Measurements from ENCODE around the gene FBLIM1.
"Not testable (repeated sequence)": the region's sequence is repeated elsewhere in the genome, so short reads cannot be mapped to it uniquely, and the experiment has no call there.

The FBLIM1 gene

GRCh38 chr1:15770313-15770962 is 11.8 kb downstream of the FBLIM1 start:
- no peak for DNase-seq

- DNase-seq: no peak
Measured at GRCh38 chr1:15771836-15772515, 13.4 kb downstream of the FBLIM1 start.

DNA sequence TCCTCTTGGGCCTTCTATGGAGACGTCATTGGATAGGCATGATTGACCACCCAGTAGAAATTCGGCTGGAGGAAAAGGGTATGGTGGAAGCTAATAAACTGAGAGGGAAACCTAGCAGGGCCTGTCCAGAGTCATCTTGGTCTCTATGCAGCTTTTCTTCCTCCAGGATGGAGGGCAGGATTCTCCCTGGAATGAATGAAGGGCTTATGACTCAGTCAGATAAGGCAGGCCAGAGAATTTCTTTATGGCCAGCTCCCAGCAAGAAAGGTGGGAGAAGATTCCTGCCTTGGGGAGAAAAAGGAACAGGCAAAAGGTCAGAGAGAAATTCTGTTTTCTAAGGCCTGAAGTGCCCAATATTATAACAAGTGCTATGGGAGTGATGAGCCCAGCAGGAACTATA is 17.1 kb downstream of the FBLIM1 start:
- no peak for DNase-seq

- DNase-seq: no peak
Measured at GRCh38 chr1:15777909-15778707, 19.5 kb downstream of the FBLIM1 start.

DNA sequence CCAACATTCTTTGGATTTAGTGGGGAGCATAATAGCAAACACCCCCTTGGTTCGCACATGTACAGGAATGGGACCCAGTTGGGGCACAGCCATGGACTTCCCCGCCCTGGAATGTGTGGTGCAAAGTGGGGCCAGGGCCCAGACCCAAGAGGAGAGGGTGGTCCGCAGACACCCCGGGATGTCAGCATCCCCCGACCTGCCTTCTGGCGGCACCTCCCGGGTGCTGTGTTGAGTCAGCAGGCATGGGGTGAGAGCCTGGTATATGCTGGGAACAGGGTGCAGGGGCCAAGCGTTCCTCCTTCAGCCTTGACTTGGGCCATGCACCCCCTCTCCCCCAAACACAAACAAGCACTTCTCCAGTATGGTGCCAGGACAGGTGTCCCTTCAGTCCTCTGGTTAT is 27.1 kb downstream of the FBLIM1 start:
- DNase-seq: no peak

DNA sequence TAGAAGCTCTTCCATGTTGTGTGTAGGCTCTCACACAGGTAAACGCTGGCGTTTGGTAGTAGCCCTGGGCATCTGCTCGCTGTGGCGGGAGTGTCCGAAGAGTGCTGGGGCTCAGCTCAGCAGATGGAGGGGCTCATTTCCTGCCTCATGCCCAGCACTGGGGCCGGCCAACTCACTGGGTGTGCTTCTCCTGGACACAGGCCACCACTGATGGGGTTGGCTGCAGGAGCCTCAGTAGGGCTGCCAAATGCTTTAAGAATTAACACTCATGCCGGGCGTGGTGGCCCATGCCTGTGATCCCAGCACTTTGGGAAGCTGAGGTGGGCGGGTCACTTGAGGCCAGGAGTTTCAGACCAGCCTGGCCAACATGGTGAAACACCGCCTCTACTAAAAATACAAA is 28.0 kb downstream of the FBLIM1 start:
- DNase-seq: no peak

GRCh38 chr1:15788624-15789301 is 30.2 kb downstream of the FBLIM1 start:
- peak; percentile 27 for DNase-seq

DNA sequence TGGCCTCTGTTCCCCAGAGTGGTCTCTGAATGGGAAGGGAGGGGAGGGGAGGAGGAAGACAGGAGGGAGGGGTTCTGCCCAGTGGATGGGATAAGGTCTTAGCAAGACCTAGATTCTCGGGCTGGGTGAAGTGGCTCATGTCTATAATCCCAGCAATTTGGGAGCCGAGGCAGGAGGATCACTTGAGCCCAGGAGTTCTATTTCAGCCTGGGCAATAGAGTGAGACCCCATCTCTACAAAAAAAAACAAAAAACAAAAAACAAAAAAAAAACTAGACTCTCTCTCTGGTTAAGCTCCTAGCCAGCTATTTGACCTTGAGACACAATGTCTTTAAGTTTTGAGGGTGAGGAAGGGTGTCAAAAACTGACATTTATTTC is 37.5 kb downstream of the FBLIM1 start:
- DNase-seq: no peak

DNA sequence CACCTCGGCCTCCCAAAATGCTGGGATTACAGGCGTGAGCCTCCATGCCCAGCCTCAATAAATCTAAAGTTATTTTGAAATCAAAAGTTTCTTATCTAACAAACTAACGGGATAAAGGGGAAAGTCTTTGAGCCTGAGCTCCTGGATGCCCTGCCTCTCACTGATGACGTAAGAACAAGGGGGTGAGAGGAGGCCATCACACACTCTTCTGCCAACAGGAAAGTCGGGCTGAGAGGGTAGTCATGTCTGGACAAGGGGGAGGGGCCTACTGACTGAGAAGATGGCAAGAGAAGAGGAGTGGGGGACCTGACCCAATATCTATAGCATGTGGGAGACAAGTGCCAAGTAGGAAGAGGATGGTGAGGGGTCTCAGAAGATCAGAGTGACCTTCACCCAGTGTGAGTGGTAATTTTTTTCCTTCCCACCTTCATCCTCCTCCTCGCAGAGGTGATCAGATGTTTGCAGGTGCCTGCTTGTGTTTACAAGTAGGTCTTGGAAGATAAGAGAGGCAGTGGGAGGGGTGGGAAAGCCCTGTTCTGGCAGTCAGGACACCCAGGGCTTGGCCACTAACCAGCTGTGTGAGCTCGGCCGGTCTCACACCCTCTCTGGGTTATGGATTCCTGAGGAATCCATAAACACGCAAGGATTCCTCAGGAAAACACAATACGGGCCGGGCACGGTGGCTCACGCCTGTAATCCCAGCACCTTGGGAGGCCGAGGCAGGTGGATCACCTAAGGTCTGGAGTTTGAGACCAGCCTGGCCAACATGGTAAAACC is 39.2 kb downstream of the FBLIM1 start:
- DNase-seq: no peak

GRCh38 chr1:15799004-15799867 is 40.6 kb downstream of the FBLIM1 start:
- DNase-seq: no peak

DNA sequence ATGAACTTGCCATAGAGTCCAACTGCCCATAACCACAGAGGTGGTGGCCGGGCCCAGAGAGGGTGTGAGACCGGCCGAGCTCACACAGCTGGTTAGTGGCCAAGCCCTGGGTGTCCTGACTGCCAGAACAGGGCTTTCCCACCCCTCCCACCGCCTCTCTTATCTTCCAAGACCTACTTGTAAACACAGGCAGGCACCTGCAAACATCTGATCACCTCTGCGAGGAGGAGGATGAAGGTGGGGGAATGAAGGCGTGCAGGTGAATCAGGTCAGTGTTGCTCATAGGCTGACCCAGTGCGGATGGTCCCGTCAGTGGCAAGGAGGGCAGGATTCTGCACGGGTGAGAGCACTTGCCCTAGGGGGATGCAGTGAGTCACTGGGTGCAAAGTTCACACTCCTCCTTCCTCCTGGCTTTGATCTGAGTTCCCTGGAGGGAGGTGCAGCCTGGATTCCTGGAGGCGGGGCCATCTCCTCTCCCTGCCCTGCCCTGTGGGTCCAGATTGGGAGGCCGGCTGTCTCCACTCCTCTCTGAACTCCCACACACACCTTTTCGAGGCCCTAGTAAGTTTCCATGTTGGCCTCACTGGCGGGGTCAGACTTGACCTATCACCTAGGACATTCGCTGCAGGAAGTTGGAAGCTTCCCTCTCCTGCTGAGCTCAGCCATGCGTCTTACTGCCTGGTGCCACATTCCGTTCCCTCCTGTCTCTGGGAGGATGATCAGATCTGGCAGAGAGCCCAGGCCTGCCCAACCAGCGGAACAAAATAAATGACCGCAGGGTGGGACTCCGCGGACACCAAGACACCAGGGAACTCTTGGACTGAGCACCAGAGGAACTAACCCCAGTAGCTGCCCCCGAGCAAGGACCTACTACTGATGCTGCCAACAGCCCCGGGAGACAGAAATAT is 41.6 kb downstream of the FBLIM1 start:
- DNase-seq: peak; percentile 77

- peak; percentile 71 for DNase-seq
Measured at GRCh38 chr1:15802234-15802965, 43.8 kb downstream of the FBLIM1 start.

GRCh38 chr1:15803380-15803779 is 44.8 kb downstream of the FBLIM1 start:
- DNase-seq: peak; percentile 62

DNA sequence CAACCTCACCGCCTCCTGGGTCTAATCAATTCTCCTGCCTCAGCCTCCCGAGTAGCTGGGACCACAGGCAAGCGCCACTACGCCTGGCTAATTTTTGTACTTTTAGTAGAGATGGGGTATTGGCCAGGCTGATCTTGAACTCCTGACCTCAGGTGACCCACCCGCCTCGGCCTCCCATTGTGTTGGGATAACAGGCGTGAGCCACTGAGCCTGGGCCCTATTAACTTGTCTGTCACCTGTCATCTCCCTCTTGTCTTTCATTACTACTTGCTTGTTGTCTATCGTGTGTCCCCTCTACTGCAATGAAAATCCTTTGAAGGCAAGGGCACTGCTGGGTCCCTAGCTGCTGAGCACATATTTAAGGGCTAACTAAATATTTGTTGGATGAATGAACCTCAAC is 45.5 kb downstream of the FBLIM1 start:
- no peak for DNase-seq

DNA sequence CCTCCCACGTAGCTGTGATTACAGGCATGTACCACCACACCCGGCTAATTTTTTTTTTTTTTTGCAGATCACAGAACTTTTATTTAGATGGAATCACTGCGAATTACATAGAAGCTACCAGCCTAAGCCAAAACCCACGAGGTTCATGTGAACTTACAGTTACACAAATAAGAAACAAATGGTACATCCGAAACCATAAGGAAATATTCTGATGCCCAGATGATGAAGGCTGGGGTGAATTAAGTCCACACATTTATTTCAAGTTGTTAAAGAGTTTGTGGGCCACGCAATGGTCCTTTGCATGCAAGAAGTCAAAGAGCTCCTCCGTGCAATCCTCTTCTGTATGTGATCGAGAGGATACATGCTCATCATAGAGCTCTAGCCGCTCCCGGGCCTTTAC is 48.5 kb downstream of the FBLIM1 start:
- DNase-seq: no peak

- DNase-seq: not testable (repeated sequence)
Measured at GRCh38 chr1:15807549-15807948, 49.0 kb downstream of the FBLIM1 start, which contains the start of gene UQCRHL. Gene UQCRHL (minus strand): TSS chr1:15807649. CDS start chr1:15807649, 0 bp downstream.

- no peak for DNase-seq
Measured at GRCh38 chr1:15808955-15809354, 50.4 kb downstream of the FBLIM1 start.

GRCh38 chr1:15810073-15810472 is 51.5 kb downstream of the FBLIM1 start:
- no peak for DNase-seq

- peak; percentile 23 for DNase-seq
Measured at GRCh38 chr1:15816674-15817073, 58.1 kb downstream of the FBLIM1 start.

DNA sequence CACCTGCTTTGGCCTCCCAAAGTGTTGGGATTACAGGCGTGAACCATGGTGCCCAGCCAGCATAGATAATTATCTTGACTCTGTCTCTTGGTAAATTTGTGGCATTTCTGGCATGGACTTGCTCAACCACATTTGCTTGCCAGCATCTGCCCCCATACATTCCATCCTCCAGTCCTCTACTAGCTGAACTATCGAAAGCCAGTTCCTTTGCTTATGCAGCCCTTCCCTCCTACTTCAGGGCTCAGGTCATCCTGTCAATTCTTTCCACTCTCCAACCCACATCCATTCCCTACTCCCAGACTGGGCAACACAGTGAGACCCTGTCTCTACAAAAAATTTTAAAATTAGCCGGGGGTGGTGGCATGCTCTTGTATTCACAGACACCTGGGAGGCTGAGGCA is 61.9 kb downstream of the FBLIM1 start:
- DNase-seq: no peak
